Measurements from ENCODE around the gene TSPAN10. TPM values are rescaled to one million over a fixed set of nuclear protein-coding genes. Genes with fewer than 3 reads are reported as not detected.
A peak's percentile ranks its signal among the peaks of the same experiment; 100 is the strongest.

Gene TSPAN10
- total and polyA plus RNA-seq, 8 donors, result 0.52 to 7.1 (median 3.6) TPM

- DNase-seq (peak in 1 of 4 donors; percentile 34), ATAC-seq (no peak)
- no peak overlapping the region for H3K27ac ChIP-seq
- no peaks in the 10 kb centered on the region for H3K36me3 ChIP-seq
- H3K4me3 ChIP-seq, result no peak overlapping the region
- H3K4me1 ChIP-seq, result peaks cover 17 to 18% of the 10 kb centered on the region in 2 donors
- TF ChIP-seq CTCF (IDR thresholded peaks at IDR 0.05), result no peak
- H3K9me3 ChIP-seq, result no peaks in the 10 kb centered on the region
- H3K27me3 ChIP-seq, result no peaks in the 10 kb centered on the region
- intact Hi-C loops (cut with DNase I), result no loop called here
Observed at GRCh38 chr17:81640011-81640410, 3.0 kb downstream of the TSPAN10 start.

- no peak for TF ChIP-seq CTCF (IDR thresholded peaks at IDR 0.05)
- Histone ChIP-seq H3K4me3 (no peak overlapping the region), H3K36me3 (no peaks in the 10 kb centered on the region), H3K9me3 (no peaks in the 10 kb centered on the region), H3K27ac (no peak overlapping the region), H3K4me1 (peaks cover 5% of the 10 kb centered on the region in 2 donors), H3K27me3 (peaks cover 3 to 5% of the 10 kb centered on the region in 2 donors)
- ATAC-seq (no peak), DNase-seq (peak in 1 of 4 donors; percentile 55)
- intact Hi-C loops (cut with DNase I), result no loop called here
Observed at GRCh38 chr17:81641825-81642489, 5.0 kb downstream of the TSPAN10 start.

- H3K27me3 ChIP-seq, result peaks cover 29 to 30% of the 10 kb centered on the region in 2 donors
- no peaks in the 10 kb centered on the region for H3K36me3 ChIP-seq
- no peaks in the 10 kb centered on the region for H3K4me1 ChIP-seq
- no peaks in the 10 kb centered on the region for H3K9me3 ChIP-seq
- peak in 1 of 4 donors; percentile 31 for DNase-seq
- no peak for ATAC-seq
- intact Hi-C loops (cut with DNase I), result no loop called here
- H3K27ac ChIP-seq, result no peak overlapping the region
- TF ChIP-seq CTCF (IDR thresholded peaks at IDR 0.05), result no peak
- no peak overlapping the region for H3K4me3 ChIP-seq
Observed at GRCh38 chr17:81644496-81644895, 7.5 kb downstream of the TSPAN10 start.

- DNase-seq (peak in 1 of 4 donors; percentile 67), ATAC-seq (no peak)
- no peaks in the 10 kb centered on the region for H3K4me1 ChIP-seq
- no peaks in the 10 kb centered on the region for H3K36me3 ChIP-seq
- H3K9me3 ChIP-seq, result no peaks in the 10 kb centered on the region
- H3K27ac ChIP-seq, result no peak overlapping the region
- H3K27me3 ChIP-seq, result peaks cover 37 to 38% of the 10 kb centered on the region in 2 donors
- no peak for TF ChIP-seq CTCF (IDR thresholded peaks at IDR 0.05)
- intact Hi-C loops (cut with DNase I), result no loop called here
- no peak overlapping the region for H3K4me3 ChIP-seq
Observed at GRCh38 chr17:81644976-81645952, 8.3 kb downstream of the TSPAN10 start.
